H9 (cell line): ENCODE measurements around the gene SCN8A. TPM values are rescaled to one million over a fixed set of nuclear protein-coding genes. Genes with fewer than 3 reads are reported as not detected.

Experiments
- DNase-seq: peaks from one replicate; pipeline ENCODE4 v3.0.0-alpha.2; 2017
- H2AFZ ChIP-seq: one replicate; pipeline ENCODE4 v1.6.1; 2013; ENCODE audit warnings: mild to moderate bottlenecking, low read length, control low read depth, moderate library complexity
- H2AK5ac ChIP-seq: 2 replicates; pipeline ENCODE4 v1.6.1; 2013; ENCODE audit warnings: low read length, control low read depth, mixed read lengths; ENCODE audit not compliant: insufficient read length
- H2BK120ac ChIP-seq: one replicate; pipeline ENCODE4 v1.6.1; 2013; ENCODE audit warnings: low read depth, mild to moderate bottlenecking, low read length, control low read depth, inconsistent platforms; ENCODE audit not compliant: poor library complexity, severe bottlenecking
- H2BK12ac ChIP-seq: 2 replicates; pipeline ENCODE4 v1.6.1; 2013; ENCODE audit warnings: low read length, control low read depth, mixed read lengths, low read depth; ENCODE audit not compliant: insufficient read length
- H2BK15ac ChIP-seq: 2 replicates; pipeline ENCODE4 v1.6.1; 2013; ENCODE audit warnings: low read depth, low read length, control low read depth
- H2BK20ac ChIP-seq: one replicate; pipeline ENCODE4 v1.6.1; 2013; ENCODE audit warnings: low read depth, mild to moderate bottlenecking, low read length, control low read depth, inconsistent platforms; ENCODE audit not compliant: poor library complexity, severe bottlenecking
- H2BK5ac ChIP-seq: 2 replicates; pipeline ENCODE4 v1.6.1; 2013; ENCODE audit warnings: low read length, control low read depth, mixed read lengths; ENCODE audit not compliant: insufficient read length
- H3K14ac ChIP-seq: 2 replicates; pipeline ENCODE4 v1.6.1; 2013; ENCODE audit warnings: low read length, control low read depth; ENCODE audit not compliant: insufficient read depth
- H3K18ac ChIP-seq: 2 replicates; pipeline ENCODE4 v1.6.1; 2013; ENCODE audit warnings: low read depth, mild to moderate bottlenecking, mixed read lengths, low read length, control low read depth; ENCODE audit not compliant: insufficient read length
- H3K23ac ChIP-seq: 2 replicates; pipeline ENCODE4 v1.6.1; 2013; ENCODE audit warnings: low read length, control low read depth, mixed read lengths, low read depth; ENCODE audit not compliant: insufficient read length
- H3K23me2 ChIP-seq: 2 replicates; pipeline ENCODE4 v1.6.1; 2013; ENCODE audit warnings: low read depth, mild to moderate bottlenecking, mixed read lengths, low read length, control low read depth; ENCODE audit not compliant: insufficient read length, poor library complexity, severe bottlenecking
- H3K27ac ChIP-seq: 2 replicates; pipeline ENCODE4 v1.5.1; 2013; ENCODE audit warnings: low read length, control low read depth, mixed read lengths, low read depth; ENCODE audit not compliant: insufficient read length
- H3K27me3 ChIP-seq: 2 replicates; pipeline ENCODE4 v1.6.1; 2013; ENCODE audit warnings: low read length, control low read depth, inconsistent platforms; ENCODE audit not compliant: insufficient read depth
- H3K4ac ChIP-seq: 2 replicates; pipeline ENCODE4 v1.6.1; 2013; ENCODE audit warnings: low read depth, mild to moderate bottlenecking, control low read depth, inconsistent platforms, low read length, moderate library complexity
- H3K4me1 ChIP-seq: 2 replicates; pipeline ENCODE4 v1.6.1; 2013; ENCODE audit warnings: low read length, control low read depth, inconsistent platforms; ENCODE audit not compliant: insufficient read depth
- H3K4me2 ChIP-seq: 2 replicates; pipeline ENCODE4 v1.6.1; 2013; ENCODE audit warnings: low read length, control low read depth, mixed read lengths; ENCODE audit not compliant: insufficient read length, insufficient read depth
- H3K56ac ChIP-seq: 2 replicates; pipeline ENCODE4 v1.6.1; 2013; ENCODE audit warnings: low read depth, mild to moderate bottlenecking, mixed read lengths, low read length, control low read depth; ENCODE audit not compliant: insufficient read length
- H3K79me1 ChIP-seq: 2 replicates; pipeline ENCODE4 v1.6.1; 2013; ENCODE audit warnings: low read depth, mild to moderate bottlenecking, moderate library complexity, low read length, control low read depth, inconsistent platforms; ENCODE audit not compliant: insufficient read depth, poor library complexity, severe bottlenecking
- H3K79me2 ChIP-seq: 2 replicates; pipeline ENCODE4 v1.6.1; 2013; ENCODE audit warnings: low read length, control low read depth, inconsistent platforms; ENCODE audit not compliant: insufficient read depth
- H3K9ac ChIP-seq: 2 replicates; pipeline ENCODE4 v1.6.1; 2013; ENCODE audit warnings: low read length, control low read depth, mixed read lengths; ENCODE audit not compliant: insufficient read length; ENCODE audit errors: extremely low read depth
- H3K9me3 ChIP-seq: one replicate; pipeline ENCODE4 v1.6.1; 2013; ENCODE audit warnings: low read depth, low read length, inconsistent platforms; ENCODE audit not compliant: control insufficient read depth
- H3T11ph ChIP-seq: one replicate; pipeline ENCODE4 v1.6.1; 2013; ENCODE audit warnings: mild to moderate bottlenecking, low read length, control low read depth, inconsistent platforms
- H4K20me1 ChIP-seq: one replicate; pipeline ENCODE4 v1.6.1; 2013; ENCODE audit not compliant: control insufficient read depth, insufficient read length, insufficient read depth
- H4K5ac ChIP-seq: 2 replicates; pipeline ENCODE4 v1.6.1; 2013; ENCODE audit warnings: low read depth, mild to moderate bottlenecking, mixed read lengths, low read length, control low read depth; ENCODE audit not compliant: insufficient read length
- H4K8ac ChIP-seq: replicated peaks from 2 replicates; pipeline ENCODE4 v1.6.1; 2013; ENCODE audit warnings: low read length, control low read depth, mixed read lengths, low read depth; ENCODE audit not compliant: insufficient read length
- H4K91ac ChIP-seq: 2 replicates; pipeline ENCODE4 v1.6.1; 2013; ENCODE audit warnings: low read depth, mild to moderate bottlenecking, moderate library complexity, mixed read lengths, low read length, control low read depth; ENCODE audit not compliant: insufficient read length
- H3K27ac Mint-ChIP-seq, 3 experiments: 2 replicates in 2 of 3; 3 replicates in 1 of 3; pipeline ENCODE4 v1.8.0; 2020 to 2021; ENCODE audit warnings: mixed read lengths in 3 of 3, mild to moderate bottlenecking in 1 of 3, moderate library complexity in 1 of 3
- H3K27me3 Mint-ChIP-seq: 2 replicates; pipeline ENCODE4 v1.8.0; 2021; ENCODE audit warnings: low read depth, mild to moderate bottlenecking, moderate library complexity, mixed read lengths
- H3K36me3 Mint-ChIP-seq, 3 experiments: 2 replicates in 2 of 3; 3 replicates in 1 of 3; pipeline ENCODE4 v1.8.0; 2020 to 2021; ENCODE audit warnings: low read depth in 3 of 3, mixed read lengths in 3 of 3; ENCODE audit not compliant: insufficient read depth in 1 of 3
- H3K4me1 Mint-ChIP-seq, 2 experiments: 2 replicates each; pipeline ENCODE4 v1.8.0; 2020; ENCODE audit warnings: mixed read lengths in 2 of 2
- H3K4me3 Mint-ChIP-seq, 2 experiments: 2 replicates in 1 of 2; 3 replicates in 1 of 2; pipeline ENCODE4 v1.8.0; 2020 to 2021; ENCODE audit warnings: mild to moderate bottlenecking in 2 of 2, mixed read lengths in 2 of 2, moderate library complexity in 1 of 2
- H3K9me3 Mint-ChIP-seq, 2 experiments: 2 replicates in 1 of 2; 3 replicates in 1 of 2; pipeline ENCODE4 v1.8.0; 2020; ENCODE audit warnings: mild to moderate bottlenecking in 2 of 2, mixed read lengths in 2 of 2, moderate library complexity in 1 of 2
- CTCF ChIP-seq: fragments of 200-600 bp; sonication (generic); conservative IDR thresholded peaks from 3 replicates; pipeline ENCODE4 v1.8.0; 2021; ENCODE audit warnings: antibody characterized with exemption, mild to moderate bottlenecking
- WGBS: extraction: QIAGEN DNeasy Blood & Tissue Kit; methylation state at CpG from one replicate; pipeline ENCODE4 v1.1.7; 2013; ENCODE audit warnings: missing lambda C conversion rate, low lambda C conversion rate, mixed read lengths; ENCODE audit not compliant: insufficient read length; ENCODE audit errors: extremely low coverage; 5-methylcytosine and 5-hydroxymethylcytosine counted together
- total RNA-seq: library from RNA; stranded (reverse); gene quantifications from 2 replicates; pipeline ENCODE4 v1.2.1, GENCODE V29; 2021

The SCN8A gene
- total RNA-seq, 1 experiment from 2014 or later: 15.2 TPM

- TF ChIP-seq CTCF: no peak
- no peak overlapping the region for H2BK5ac ChIP-seq
- H3K4me1 ChIP-seq: no peaks in the 10 kb centered on the region; the same call in 1 of the 2 replicates
- H3K79me1 ChIP-seq: no peaks in the 10 kb centered on the region
- H4K5ac ChIP-seq: no peak overlapping the region
- no peak overlapping the region for H3K27ac Mint-ChIP-seq
- H3K4me3 Mint-ChIP-seq: no peak overlapping the region
- no peak overlapping the region for H2AFZ ChIP-seq
- no peak overlapping the region for H2AK5ac ChIP-seq
- H3K79me2 ChIP-seq: no peaks in the 10 kb centered on the region
- H3K9me3 ChIP-seq: no peaks in the 10 kb centered on the region
- no peaks in the 10 kb centered on the region for H3K36me3 Mint-ChIP-seq
- no peak overlapping the region for H3K4me2 ChIP-seq
- DNase-seq: no peak
- no peak overlapping the region for H3K23ac ChIP-seq
- H3K56ac ChIP-seq: no peak overlapping the region
- H2BK120ac ChIP-seq: no peak overlapping the region
- no peak overlapping the region for H2BK20ac ChIP-seq
- no peak overlapping the region for H3T11ph ChIP-seq
- H2BK15ac ChIP-seq: no peak overlapping the region
- no peak overlapping the region for H4K8ac ChIP-seq
- H4K20me1 ChIP-seq: no peaks in the 10 kb centered on the region
- no CpG with 5 or more reads among the region's 2 CpGs for WGBS
- H3K9me3 Mint-ChIP-seq: no peaks in the 10 kb centered on the region
- no peak overlapping the region for H2BK12ac ChIP-seq
- H3K9ac ChIP-seq: no peak overlapping the region
- H3K27me3 Mint-ChIP-seq: no peaks in the 10 kb centered on the region
- H3K14ac ChIP-seq: no peak overlapping the region
- H3K4me1 Mint-ChIP-seq: peaks cover 18 to 28% of the 10 kb centered on the region in 2 experiments
- H4K91ac ChIP-seq: no peak overlapping the region
- no peaks in the 10 kb centered on the region for H3K27me3 ChIP-seq
- H3K4ac ChIP-seq: no peak overlapping the region
- no peak overlapping the region for H3K18ac ChIP-seq
- H3K27ac ChIP-seq: no peak overlapping the region
- H3K23me2 ChIP-seq: no peaks in the 10 kb centered on the region
These were observed 85.8 kb downstream of the SCN8A start for GRCh38 chr12:51676875-51677274.
